ENCODE results near the gene KAT6B. TPM values are rescaled to one million over a fixed set of nuclear protein-coding genes. Genes with fewer than 3 reads are reported as not detected.

The KAT6B gene
- total and polyA plus RNA-seq, 2 of the 8 experiments (the other 6 are each of a cell fraction or from before 2014, with no cell fraction given), result 7.3 to 30.8 TPM

DNA sequence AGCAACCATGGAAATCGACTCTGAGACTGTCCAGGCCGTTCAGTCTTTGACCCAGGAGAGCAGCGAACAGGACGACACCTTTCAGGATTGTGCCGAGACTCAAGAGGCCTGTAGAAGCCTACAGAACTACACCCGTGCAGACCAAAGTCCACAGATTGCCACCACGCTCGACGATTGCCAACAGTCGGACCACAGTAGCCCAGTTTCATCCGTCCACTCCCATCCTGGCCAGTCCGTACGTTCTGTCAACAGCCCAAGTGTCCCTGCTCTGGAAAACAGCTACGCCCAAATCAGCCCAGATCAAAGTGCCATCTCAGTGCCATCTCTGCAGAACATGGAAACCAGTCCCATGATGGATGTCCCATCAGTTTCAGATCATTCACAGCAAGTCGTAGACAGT lies 203.0 kb downstream of the KAT6B start:
- Histone ChIP-seq H2AFZ (ENCODE audit: low read length) (no peak overlapping the region), H3K23me2 (ENCODE audit: low read depth, low read length) (no peaks in the 10 kb centered on the region), H3K79me2 (ENCODE audit: control insufficient read depth in 1 of 2, insufficient read depth in 2 of 2, low read length in 2 of 2) (no peaks in the 10 kb centered on the region), H3K18ac (ENCODE audit: extremely low read depth, low read length) (no peak overlapping the region), H3K23ac (ENCODE audit: insufficient read length) (no peak overlapping the region), H3K27me3 (replicated peaks in 1 of 4; ENCODE audit: control insufficient read depth in 3 of 4, extremely low read depth in 1 of 4, insufficient read depth in 3 of 4, low read length in 3 of 4) (no peaks in the 10 kb centered on the region; a peak in 1 of 7 replicates), H2BK12ac (ENCODE audit: low read depth, low read length) (no peak overlapping the region), H2BK120ac (replicated peaks; ENCODE audit: low read depth, low read length) (no peak overlapping the region), H3K27ac (ENCODE audit: low read depth, low read length) (no peak overlapping the region), H2BK15ac (ENCODE audit: low read length) (no peak overlapping the region), H3K36me3 (ENCODE audit: control insufficient read depth in 2 of 4, insufficient read depth in 4 of 4, low read length in 3 of 4) (peaks cover 0 to 24% (median 14%) of the 10 kb centered on the region in 4 experiments; a peak in 4 of 8 replicates), H3K9me3 (ENCODE audit: insufficient read depth in 2 of 2, low read depth in 1 of 2, low read length in 1 of 2) (no peaks in the 10 kb centered on the region), H2BK5ac (ENCODE audit: low read depth, low read length) (no peak overlapping the region), H3K56ac (replicated peaks; ENCODE audit: insufficient read length, low read depth, low read length) (no peak overlapping the region), H4K5ac (ENCODE audit: insufficient read length, low read depth, low read length) (no peak overlapping the region), H3K4me2 (ENCODE audit: insufficient read depth in 1 of 2, low read depth in 2 of 2, low read length in 2 of 2) (no peak overlapping the region), H3K79me1 (ENCODE audit: low read depth, low read length) (no peaks in the 10 kb centered on the region; the same call in 1 of the 2 replicates), H3K4ac (replicated peaks; ENCODE audit: insufficient read length, low read depth, low read length) (no peak overlapping the region), H3K9ac (replicated peaks in 1 of 4; ENCODE audit: extremely low read depth in 1 of 4, low read depth in 3 of 4, low read length in 3 of 4) (no peak overlapping the region), H4K8ac (ENCODE audit: extremely low read depth, insufficient read depth, low read length) (no peak overlapping the region), H2BK20ac (ENCODE audit: low read length) (no peak overlapping the region), H3K4me1 (replicated peaks in 1 of 4; ENCODE audit: control insufficient read depth in 3 of 4, insufficient read depth in 4 of 4, low read length in 3 of 4) (no peaks in the 10 kb centered on the region), H2AK5ac (ENCODE audit: low read depth, low read length) (no peak overlapping the region), H4K91ac (replicated peaks; ENCODE audit: insufficient read length, low read length) (no peak overlapping the region), H4K20me1 (replicated peaks in 1 of 2; ENCODE audit: control insufficient read depth in 1 of 2, insufficient read depth in 2 of 2, low read length in 2 of 2) (peaks cover 0 to 3% of the 10 kb centered on the region in 2 experiments), H3K14ac (ENCODE audit: insufficient read length) (no peak overlapping the region), H3K4me3 (ENCODE audit: extremely low read depth in 1 of 4, insufficient read depth in 2 of 4, low read depth in 3 of 4, low read length in 4 of 4) (no peak overlapping the region)
- CTCF ChIA-PET (ENCODE audit: partially characterized antibody), result interaction anchor here (0.6 to 1.5 kb wide), 6 partner anchors 69 to 785 kb away, joined by 3 to 4 read pairs (median 4); no protein-coding TSS in a partner anchor
- FAIRE-seq, result no peak
- no peak for DNase-seq (ENCODE audit: low read depth in 1 of 2, low spot score in 2 of 2)
- POLR2A ChIA-PET (ENCODE audit: partially characterized antibody), result no interaction called here
- WGBS, 2 experiments (ENCODE audit: extremely low coverage in 1 of 2, insufficient coverage in 1 of 2, insufficient read length in 1 of 2, insufficient replicate concordance in 2 of 2, low coverage in 1 of 2, low lambda C conversion rate in 2 of 2, missing lambda C conversion rate in 1 of 2), result 92% methylated on average over 15 of the region's 15 CpGs; no CpG with 5 or more reads in 1 of the 2 experiments
- no peak for TF ChIP-seq SRF (IDR thresholded peaks at IDR 0.05; ENCODE audit: low read depth, low read length)
- no peak for TF ChIP-seq POU5F1 (IDR thresholded peaks at IDR 0.05; ENCODE audit: low read depth, low read length)
- no peak for TF ChIP-seq EZH2 (IDR thresholded peaks at IDR 0.05; ENCODE audit: low read depth, low read length, severe bottlenecking)
- no peak for TF ChIP-seq JUN (IDR thresholded peaks at IDR 0.05; ENCODE audit: low read depth, low read length)
- no peak for TF ChIP-seq EGR1 (IDR thresholded peaks at IDR 0.05; ENCODE audit: borderline replicate concordance, low read depth, low read length)
- TF ChIP-seq CHD1 (IDR thresholded peaks at IDR 0.05; ENCODE audit: low read depth, low read length), result no peak
- no peak for TF ChIP-seq TAF7 (optimal IDR thresholded peaks at IDR 0.05; ENCODE audit: borderline replicate concordance, low read depth, low read length)
- TF ChIP-seq GABPA (IDR thresholded peaks at IDR 0.05; ENCODE audit: borderline replicate concordance, insufficient read depth, low read length), result no peak
- no peak for TF ChIP-seq POLR2AphosphoS5 (IDR thresholded peaks at IDR 0.05; ENCODE audit: low read depth, low read length)
- no peak for TF ChIP-seq KDM5A (IDR thresholded peaks at IDR 0.05; ENCODE audit: low read length)
- TF ChIP-seq E2F6 (IDR thresholded peaks at IDR 0.05), result no peak
- TF ChIP-seq TAF1 (IDR thresholded peaks at IDR 0.05; ENCODE audit: low read depth, low read length), result no peak
- no peak for TF ChIP-seq RNF2 (IDR thresholded peaks at IDR 0.05; ENCODE audit: borderline replicate concordance, low read depth, low read length, missing control alignments, poor library complexity, severe bottlenecking)
- TF ChIP-seq ZNF274 (IDR thresholded peaks at IDR 0.05; ENCODE audit: borderline replicate concordance, extremely low read depth, low read length), result no peak

Data from H1 (cell line).